ENCODE data around the gene OR5L2.

OR5L2 gene

GRCh38 chr11:55847453-55847852, 20.4 kb downstream of the OR5L2 start:
- Histone ChIP-seq H3K9me3 (replicated peaks in 1 of 2; ENCODE audit: control insufficient read depth in 2 of 2, insufficient read depth in 1 of 2, low read depth in 1 of 2, low read length in 2 of 2) (peaks cover 0 to 2% of the 10 kb centered on the region in 2 donors), H2AFZ (ENCODE audit: low read length) (no peak overlapping the region), H2BK15ac (ENCODE audit: low read length) (no peak overlapping the region), H3K36me3 (replicated peaks in 1 of 2; ENCODE audit: control insufficient read depth in 2 of 2, insufficient read depth in 2 of 2, low read length in 2 of 2) (no peaks in the 10 kb centered on the region), H3K27me3 (ENCODE audit: control insufficient read depth in 3 of 3, insufficient read depth in 3 of 3, low read depth in 1 of 3, low read length in 3 of 3) (no peaks in the 10 kb centered on the region), H3K23ac (ENCODE audit: low read depth, low read length, poor library complexity) (no peak overlapping the region), H3K4ac (ENCODE audit: low read length) (no peak overlapping the region), H2BK12ac (ENCODE audit: low read length) (no peak overlapping the region), H3K4me1 (ENCODE audit: control insufficient read depth in 2 of 2, insufficient read depth in 1 of 2, low read depth in 1 of 2, low read length in 2 of 2) (no peaks in the 10 kb centered on the region), H3K18ac (ENCODE audit: low read length) (no peak overlapping the region), H3K79me1 (ENCODE audit: low read depth, low read length) (no peaks in the 10 kb centered on the region), H3K9ac (ENCODE audit: low read depth, low read length, poor library complexity) (no peak overlapping the region), H2BK120ac (ENCODE audit: low read depth, low read length) (no peak overlapping the region), H3K14ac (ENCODE audit: low read length) (no peak overlapping the region), H2AK5ac (ENCODE audit: low read depth, low read length) (no peak overlapping the region), H4K8ac (ENCODE audit: low read depth, low read length) (no peak overlapping the region), H4K91ac (ENCODE audit: low read depth, low read length, poor library complexity) (no peak overlapping the region), H3K4me2 (ENCODE audit: insufficient read depth, low read length, poor library complexity, severe bottlenecking) (no peak overlapping the region), H3K4me3 (ENCODE audit: low read length in 2 of 2) (no peak overlapping the region), H2BK5ac (ENCODE audit: low read length) (no peak overlapping the region), H3K27ac (replicated peaks; ENCODE audit: low read length) (no peak overlapping the region)
- DNase-seq (ENCODE audit: low spot score), result no peak
- WGBS, 2 donors (ENCODE audit: extremely low coverage in 2 of 2, insufficient read length in 2 of 2, insufficient replicate concordance in 1 of 2), result no CpG with 5 or more reads among the region's 2 CpGs

GRCh38 chr11:55849037-55849436, 22.0 kb downstream of the OR5L2 start:
- Histone ChIP-seq H3K36me3 (replicated peaks in 1 of 2; ENCODE audit: control insufficient read depth in 2 of 2, insufficient read depth in 2 of 2, low read length in 2 of 2) (no peaks in the 10 kb centered on the region), H2BK5ac (ENCODE audit: low read length) (no peak overlapping the region), H3K79me1 (ENCODE audit: low read depth, low read length) (no peaks in the 10 kb centered on the region), H3K9ac (ENCODE audit: low read depth, low read length, poor library complexity) (no peak overlapping the region), H3K4ac (ENCODE audit: low read length) (no peak overlapping the region), H4K8ac (ENCODE audit: low read depth, low read length) (no peak overlapping the region), H2AFZ (ENCODE audit: low read length) (no peak overlapping the region), H3K4me1 (ENCODE audit: control insufficient read depth in 2 of 2, insufficient read depth in 1 of 2, low read depth in 1 of 2, low read length in 2 of 2) (no peaks in the 10 kb centered on the region), H3K27me3 (ENCODE audit: control insufficient read depth in 3 of 3, insufficient read depth in 3 of 3, low read depth in 1 of 3, low read length in 3 of 3) (no peaks in the 10 kb centered on the region), H2BK120ac (ENCODE audit: low read depth, low read length) (no peak overlapping the region), H3K27ac (replicated peaks; ENCODE audit: low read length) (no peak overlapping the region), H2BK12ac (ENCODE audit: low read length) (no peak overlapping the region), H4K91ac (ENCODE audit: low read depth, low read length, poor library complexity) (no peak overlapping the region), H3K14ac (ENCODE audit: low read length) (no peak overlapping the region), H3K18ac (ENCODE audit: low read length) (no peak overlapping the region), H3K23ac (ENCODE audit: low read depth, low read length, poor library complexity) (no peak overlapping the region), H2BK15ac (ENCODE audit: low read length) (no peak overlapping the region), H3K9me3 (replicated peaks in 1 of 2; ENCODE audit: control insufficient read depth in 2 of 2, insufficient read depth in 1 of 2, low read depth in 1 of 2, low read length in 2 of 2) (peaks cover 0 to 2% of the 10 kb centered on the region in 2 donors), H3K4me3 (ENCODE audit: low read length in 2 of 2) (no peak overlapping the region), H2AK5ac (ENCODE audit: low read depth, low read length) (no peak overlapping the region), H3K4me2 (ENCODE audit: insufficient read depth, low read length, poor library complexity, severe bottlenecking) (no peak overlapping the region)
- no peak for DNase-seq (ENCODE audit: low spot score)

GRCh38 chr11:55852141-55852540, 25.1 kb downstream of the OR5L2 start:
- H3K79me1 ChIP-seq (ENCODE audit: low read depth, low read length), result no peaks in the 10 kb centered on the region
- H3K14ac ChIP-seq (ENCODE audit: low read length), result no peak overlapping the region
- H3K9me3 ChIP-seq (replicated peaks in 1 of 2; ENCODE audit: control insufficient read depth in 2 of 2, insufficient read depth in 1 of 2, low read depth in 1 of 2, low read length in 2 of 2), result peaks cover 0 to 5% of the 10 kb centered on the region in 2 donors
- no peak overlapping the region for H3K27ac ChIP-seq (replicated peaks; ENCODE audit: low read length)
- no peak overlapping the region for H3K23ac ChIP-seq (ENCODE audit: low read depth, low read length, poor library complexity)
- H2BK5ac ChIP-seq (ENCODE audit: low read length), result no peak overlapping the region
- no peak overlapping the region for H3K9ac ChIP-seq (ENCODE audit: low read depth, low read length, poor library complexity)
- no peak overlapping the region for H3K4me2 ChIP-seq (ENCODE audit: insufficient read depth, low read length, poor library complexity, severe bottlenecking)
- WGBS, 2 donors (ENCODE audit: extremely low coverage in 2 of 2, insufficient read length in 2 of 2, insufficient replicate concordance in 1 of 2), result no CpG with 5 or more reads among the region's 1 CpG
- no peaks in the 10 kb centered on the region for H3K4me1 ChIP-seq (ENCODE audit: control insufficient read depth in 2 of 2, insufficient read depth in 1 of 2, low read depth in 1 of 2, low read length in 2 of 2)
- no peak overlapping the region for H3K4me3 ChIP-seq (ENCODE audit: low read length in 2 of 2)
- H4K8ac ChIP-seq (ENCODE audit: low read depth, low read length), result no peak overlapping the region
- no peak overlapping the region for H2BK15ac ChIP-seq (ENCODE audit: low read length)
- no peak for DNase-seq (ENCODE audit: low spot score)
- H4K91ac ChIP-seq (ENCODE audit: low read depth, low read length, poor library complexity), result no peak overlapping the region
- no peak overlapping the region for H2BK120ac ChIP-seq (ENCODE audit: low read depth, low read length)
- H2BK12ac ChIP-seq (ENCODE audit: low read length), result no peak overlapping the region
- no peak overlapping the region for H3K18ac ChIP-seq (ENCODE audit: low read length)
- H3K27me3 ChIP-seq (ENCODE audit: control insufficient read depth in 3 of 3, insufficient read depth in 3 of 3, low read depth in 1 of 3, low read length in 3 of 3), result no peaks in the 10 kb centered on the region
- no peak overlapping the region for H2AK5ac ChIP-seq (ENCODE audit: low read depth, low read length)
- H2AFZ ChIP-seq (ENCODE audit: low read length), result no peak overlapping the region
- H3K36me3 ChIP-seq (replicated peaks in 1 of 2; ENCODE audit: control insufficient read depth in 2 of 2, insufficient read depth in 2 of 2, low read length in 2 of 2), result no peaks in the 10 kb centered on the region
- H3K4ac ChIP-seq (ENCODE audit: low read length), result no peak overlapping the region

GRCh38 chr11:55854704-55855103, 27.7 kb downstream of the OR5L2 start:
- no CpG with 5 or more reads among the region's 1 CpG for WGBS, 2 donors (ENCODE audit: extremely low coverage in 2 of 2, insufficient read length in 2 of 2, insufficient replicate concordance in 1 of 2)
- no peak overlapping the region for H3K4me3 ChIP-seq (ENCODE audit: low read length in 2 of 2)
- no peak overlapping the region for H2AK5ac ChIP-seq (ENCODE audit: low read depth, low read length)
- no peak overlapping the region for H2BK15ac ChIP-seq (ENCODE audit: low read length)
- H2BK12ac ChIP-seq (ENCODE audit: low read length), result no peak overlapping the region
- H3K18ac ChIP-seq (ENCODE audit: low read length), result no peak overlapping the region
- no peaks in the 10 kb centered on the region for H3K36me3 ChIP-seq (replicated peaks in 1 of 2; ENCODE audit: control insufficient read depth in 2 of 2, insufficient read depth in 2 of 2, low read length in 2 of 2)
- no peak overlapping the region for H3K23ac ChIP-seq (ENCODE audit: low read depth, low read length, poor library complexity)
- H4K8ac ChIP-seq (ENCODE audit: low read depth, low read length), result no peak overlapping the region
- DNase-seq (ENCODE audit: low spot score), result no peak
- H2AFZ ChIP-seq (ENCODE audit: low read length), result no peak overlapping the region
- H3K27ac ChIP-seq (replicated peaks; ENCODE audit: low read length), result no peak overlapping the region
- H3K14ac ChIP-seq (ENCODE audit: low read length), result no peak overlapping the region
- no peak overlapping the region for H3K4ac ChIP-seq (ENCODE audit: low read length)
- H2BK120ac ChIP-seq (ENCODE audit: low read depth, low read length), result no peak overlapping the region
- no peaks in the 10 kb centered on the region for H3K79me1 ChIP-seq (ENCODE audit: low read depth, low read length)
- H4K91ac ChIP-seq (ENCODE audit: low read depth, low read length, poor library complexity), result no peak overlapping the region
- no peak overlapping the region for H3K4me2 ChIP-seq (ENCODE audit: insufficient read depth, low read length, poor library complexity, severe bottlenecking)
- no peak overlapping the region for H2BK5ac ChIP-seq (ENCODE audit: low read length)
- H3K4me1 ChIP-seq (ENCODE audit: control insufficient read depth in 2 of 2, insufficient read depth in 1 of 2, low read depth in 1 of 2, low read length in 2 of 2), result no peaks in the 10 kb centered on the region
- peaks cover 0 to 5% of the 10 kb centered on the region in 2 donors for H3K9me3 ChIP-seq (replicated peaks in 1 of 2; ENCODE audit: control insufficient read depth in 2 of 2, insufficient read depth in 1 of 2, low read depth in 1 of 2, low read length in 2 of 2)
- no peak overlapping the region for H3K9ac ChIP-seq (ENCODE audit: low read depth, low read length, poor library complexity)
- no peaks in the 10 kb centered on the region for H3K27me3 ChIP-seq (ENCODE audit: control insufficient read depth in 3 of 3, insufficient read depth in 3 of 3, low read depth in 1 of 3, low read length in 3 of 3)
